ENCODE results near the gene VSNL1.

VSNL1 gene

GRCh38 chr2:17636257-17636656 is 95.8 kb downstream of the VSNL1 start:
- Histone ChIP-seq H3K27ac (ENCODE audit: low read depth, low read length, poor library complexity, severe bottlenecking) (no peak overlapping the region), H3K4me2 (ENCODE audit: low read length) (no peak overlapping the region), H3K9me2 (ENCODE audit: low read depth, low read length) (no peaks in the 10 kb centered on the region), H3K9me3 (ENCODE audit: low read length) (no peaks in the 10 kb centered on the region), H3F3A (ENCODE audit: insufficient read depth, low read length) (no peaks in the 10 kb centered on the region), H3K79me2 (ENCODE audit: insufficient read depth, low read length) (no peaks in the 10 kb centered on the region), H3K4me3 (ENCODE audit: low read depth, low read length, poor library complexity, severe bottlenecking) (no peak overlapping the region), H3K27me3 (ENCODE audit: insufficient read depth, low read length) (no peaks in the 10 kb centered on the region), H3K4me1 (ENCODE audit: insufficient read depth, low read length, severe bottlenecking) (no peaks in the 10 kb centered on the region), H2AFZ (ENCODE audit: low read length) (no peak overlapping the region), H3K9ac (ENCODE audit: low read length) (no peak overlapping the region), H4K20me1 (ENCODE audit: insufficient read depth, low read length) (no peaks in the 10 kb centered on the region), H3K36me3 (ENCODE audit: insufficient read depth, low read length) (no peaks in the 10 kb centered on the region)
- TF ChIP-seq, protein P1, sequence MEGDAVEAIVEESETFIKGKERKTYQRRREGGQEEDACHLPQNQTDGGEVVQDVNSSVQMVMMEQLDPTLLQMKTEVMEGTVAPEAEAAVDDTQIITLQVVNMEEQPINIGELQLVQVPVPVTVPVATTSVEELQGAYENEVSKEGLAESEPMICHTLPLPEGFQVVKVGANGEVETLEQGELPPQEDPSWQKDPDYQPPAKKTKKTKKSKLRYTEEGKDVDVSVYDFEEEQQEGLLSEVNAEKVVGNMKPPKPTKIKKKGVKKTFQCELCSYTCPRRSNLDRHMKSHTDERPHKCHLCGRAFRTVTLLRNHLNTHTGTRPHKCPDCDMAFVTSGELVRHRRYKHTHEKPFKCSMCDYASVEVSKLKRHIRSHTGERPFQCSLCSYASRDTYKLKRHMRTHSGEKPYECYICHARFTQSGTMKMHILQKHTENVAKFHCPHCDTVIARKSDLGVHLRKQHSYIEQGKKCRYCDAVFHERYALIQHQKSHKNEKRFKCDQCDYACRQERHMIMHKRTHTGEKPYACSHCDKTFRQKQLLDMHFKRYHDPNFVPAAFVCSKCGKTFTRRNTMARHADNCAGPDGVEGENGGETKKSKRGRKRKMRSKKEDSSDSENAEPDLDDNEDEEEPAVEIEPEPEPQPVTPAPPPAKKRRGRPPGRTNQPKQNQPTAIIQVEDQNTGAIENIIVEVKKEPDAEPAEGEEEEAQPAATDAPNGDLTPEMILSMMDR (IDR thresholded peaks at IDR 0.05; ENCODE audit: low read length), result no peak
- no peak for TF ChIP-seq EZH2 (IDR thresholded peaks at IDR 0.05; ENCODE audit: borderline replicate concordance, low read length)

DNA sequence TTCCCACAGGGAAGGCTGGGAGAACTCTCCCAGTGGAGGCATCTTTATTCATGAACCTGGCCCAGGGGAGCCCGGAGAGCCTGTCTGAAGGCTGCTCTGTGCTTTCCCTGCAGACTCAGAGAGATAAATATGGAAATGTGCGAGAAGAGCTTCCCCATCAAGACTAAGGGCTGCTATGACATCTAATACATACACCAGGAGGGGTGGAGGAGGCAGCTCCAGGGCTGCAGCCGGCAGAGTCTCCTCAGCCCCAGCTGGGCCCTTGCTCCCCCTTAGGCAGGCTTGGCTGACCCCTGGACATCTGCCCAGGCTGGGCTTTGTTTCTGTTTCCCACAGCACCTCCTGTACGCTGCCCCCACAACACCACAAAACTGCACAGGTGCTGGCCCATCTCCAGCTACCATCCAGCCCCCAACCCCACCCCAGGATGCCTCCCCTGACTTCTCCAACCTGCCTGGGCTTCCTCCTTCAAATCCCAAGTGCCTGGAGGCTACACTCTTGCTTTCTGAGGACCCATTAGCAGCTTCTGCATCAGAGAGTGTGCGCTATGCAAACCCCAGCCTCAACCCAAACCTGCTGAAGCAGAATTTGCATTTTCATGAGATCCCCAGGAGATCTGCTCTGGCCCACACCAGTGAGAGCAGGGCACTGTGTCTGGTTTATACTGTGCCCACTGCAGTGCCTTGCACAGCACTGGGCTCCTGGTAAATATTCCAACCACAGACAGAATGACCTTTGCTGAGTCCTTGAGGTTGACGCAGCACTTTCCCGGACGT is 96.8 kb downstream of the VSNL1 start:
- H2AFZ ChIP-seq (ENCODE audit: low read length), result no peak overlapping the region
- no peaks in the 10 kb centered on the region for H3K4me1 ChIP-seq (ENCODE audit: insufficient read depth, low read length, severe bottlenecking)
- H3K4me2 ChIP-seq (ENCODE audit: low read length), result no peak overlapping the region
- no peak overlapping the region for H3K27ac ChIP-seq (ENCODE audit: low read depth, low read length, poor library complexity, severe bottlenecking)
- H3K9ac ChIP-seq (ENCODE audit: low read length), result no peak overlapping the region
- H3K36me3 ChIP-seq (ENCODE audit: insufficient read depth, low read length), result no peaks in the 10 kb centered on the region
- no peaks in the 10 kb centered on the region for H3K9me3 ChIP-seq (ENCODE audit: low read length)
- no peaks in the 10 kb centered on the region for H4K20me1 ChIP-seq (ENCODE audit: insufficient read depth, low read length)
- no peaks in the 10 kb centered on the region for H3F3A ChIP-seq (ENCODE audit: insufficient read depth, low read length)
- H3K9me2 ChIP-seq (ENCODE audit: low read depth, low read length), result no peaks in the 10 kb centered on the region
- H3K4me3 ChIP-seq (ENCODE audit: low read depth, low read length, poor library complexity, severe bottlenecking), result no peak overlapping the region
- TF ChIP-seq, protein P1 (IDR thresholded peaks at IDR 0.05; ENCODE audit: low read length), result no peak
- TF ChIP-seq EZH2 (IDR thresholded peaks at IDR 0.05; ENCODE audit: borderline replicate concordance, low read length), result no peak
- H3K27me3 ChIP-seq (ENCODE audit: insufficient read depth, low read length), result no peaks in the 10 kb centered on the region
- H3K79me2 ChIP-seq (ENCODE audit: insufficient read depth, low read length), result no peaks in the 10 kb centered on the region

DNA sequence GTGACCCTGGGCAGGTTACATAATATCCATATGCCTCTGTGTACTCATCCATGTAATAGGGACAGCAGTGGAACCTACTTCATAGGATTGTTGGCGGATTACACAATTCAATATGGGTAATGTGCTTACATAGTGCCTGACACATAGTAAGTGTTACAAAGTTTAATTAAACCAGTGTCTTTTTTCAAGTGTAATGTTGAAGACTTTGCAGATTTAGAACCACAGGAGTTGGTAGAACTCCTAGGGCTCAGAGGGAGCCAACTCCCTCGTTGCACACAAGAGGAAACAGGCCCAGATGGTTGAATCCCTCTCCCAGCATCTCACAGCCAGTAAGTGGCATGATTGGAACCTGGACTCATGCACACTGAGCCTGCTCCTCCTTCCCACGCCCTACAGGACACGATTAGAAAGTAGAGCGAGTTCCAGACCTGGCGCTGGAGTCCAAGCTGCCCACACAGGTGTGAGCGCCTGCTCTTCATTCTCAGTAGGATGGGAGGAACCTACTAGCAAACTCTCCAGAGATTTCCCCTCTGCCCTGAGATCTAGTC is 97.8 kb downstream of the VSNL1 start:
- Histone ChIP-seq H3K9me3 (ENCODE audit: low read length) (no peaks in the 10 kb centered on the region), H3F3A (ENCODE audit: insufficient read depth, low read length) (no peaks in the 10 kb centered on the region), H3K9ac (ENCODE audit: low read length) (no peak overlapping the region), H2AFZ (ENCODE audit: low read length) (no peak overlapping the region), H3K27ac (ENCODE audit: low read depth, low read length, poor library complexity, severe bottlenecking) (no peak overlapping the region), H3K4me1 (ENCODE audit: insufficient read depth, low read length, severe bottlenecking) (no peaks in the 10 kb centered on the region), H3K9me2 (ENCODE audit: low read depth, low read length) (no peaks in the 10 kb centered on the region), H3K79me2 (ENCODE audit: insufficient read depth, low read length) (no peaks in the 10 kb centered on the region), H3K4me3 (ENCODE audit: low read depth, low read length, poor library complexity, severe bottlenecking) (no peak overlapping the region), H3K27me3 (ENCODE audit: insufficient read depth, low read length) (no peaks in the 10 kb centered on the region), H3K36me3 (ENCODE audit: insufficient read depth, low read length) (no peaks in the 10 kb centered on the region), H4K20me1 (ENCODE audit: insufficient read depth, low read length) (no peaks in the 10 kb centered on the region), H3K4me2 (ENCODE audit: low read length) (no peak overlapping the region)
- no peak for TF ChIP-seq EZH2 (IDR thresholded peaks at IDR 0.05; ENCODE audit: borderline replicate concordance, low read length)
- TF ChIP-seq, protein P1 (IDR thresholded peaks at IDR 0.05; ENCODE audit: low read length), result no peak
